HG02885 (cell line): ENCODE data around the gene KRTAP19-1.
"Not testable (repeated sequence)": the region's sequence is repeated elsewhere in the genome, so short reads cannot be mapped to it uniquely, and the experiment has no call there.

Source experiments
- ATAC-seq: cut with Tn5 transposase; IDR thresholded peaks from one replicate; pipeline ENCODE4 v1.9.1; 2021; ENCODE audit warnings: mild to moderate bottlenecking; ENCODE audit not compliant: unreplicated experiment, poor library complexity

Gene KRTAP19-1

DNA sequence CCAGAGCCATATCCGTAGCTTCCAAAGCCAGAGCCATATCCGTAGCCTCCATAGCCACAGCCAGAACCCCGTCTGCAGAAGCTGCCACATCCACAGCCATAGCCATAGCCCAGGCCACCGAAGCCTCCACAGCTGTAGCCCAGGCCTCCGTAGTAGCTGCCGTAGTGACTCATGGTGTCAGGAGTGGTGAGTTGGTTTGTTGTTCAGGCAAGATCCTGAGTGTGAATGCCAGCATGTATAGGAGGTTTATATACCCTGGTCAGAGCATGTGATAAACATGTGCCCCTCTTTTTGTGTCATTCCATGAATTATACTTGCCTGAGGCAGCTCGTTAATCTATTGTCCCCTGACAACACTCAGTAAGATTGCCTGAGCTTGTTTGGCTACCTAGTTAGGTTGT is at the start of gene KRTAP19-1:
TSS of gene KRTAP19-1 (minus strand) at position 223 of the 400 bp plus-strand sequence. CDS start at position 173, 50 bp downstream.
- no peak for ATAC-seq

DNA sequence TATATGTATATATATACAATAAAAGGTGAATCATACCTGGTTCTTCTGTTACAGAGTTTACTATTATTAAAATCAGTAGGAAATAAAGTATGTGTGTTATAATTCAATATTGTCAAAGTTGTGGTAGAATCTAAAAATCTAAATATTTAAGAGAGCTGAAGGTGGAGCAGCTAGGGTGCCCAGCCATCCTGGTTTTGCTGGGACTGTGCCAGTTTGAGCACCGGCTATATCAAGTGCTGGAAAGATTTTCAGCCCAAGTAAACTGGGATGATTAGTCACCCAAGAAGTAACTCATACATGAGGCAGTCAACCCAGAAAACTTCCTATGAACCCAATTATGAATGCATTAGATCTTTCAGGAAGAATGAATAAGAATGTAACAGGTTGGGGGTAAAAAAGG is 38.7 kb upstream of the KRTAP19-1 start:
- ATAC-seq = no peak

GRCh38 chr21:30515681-30516080 is 35.5 kb upstream of the KRTAP19-1 start:
- no peak for ATAC-seq

DNA sequence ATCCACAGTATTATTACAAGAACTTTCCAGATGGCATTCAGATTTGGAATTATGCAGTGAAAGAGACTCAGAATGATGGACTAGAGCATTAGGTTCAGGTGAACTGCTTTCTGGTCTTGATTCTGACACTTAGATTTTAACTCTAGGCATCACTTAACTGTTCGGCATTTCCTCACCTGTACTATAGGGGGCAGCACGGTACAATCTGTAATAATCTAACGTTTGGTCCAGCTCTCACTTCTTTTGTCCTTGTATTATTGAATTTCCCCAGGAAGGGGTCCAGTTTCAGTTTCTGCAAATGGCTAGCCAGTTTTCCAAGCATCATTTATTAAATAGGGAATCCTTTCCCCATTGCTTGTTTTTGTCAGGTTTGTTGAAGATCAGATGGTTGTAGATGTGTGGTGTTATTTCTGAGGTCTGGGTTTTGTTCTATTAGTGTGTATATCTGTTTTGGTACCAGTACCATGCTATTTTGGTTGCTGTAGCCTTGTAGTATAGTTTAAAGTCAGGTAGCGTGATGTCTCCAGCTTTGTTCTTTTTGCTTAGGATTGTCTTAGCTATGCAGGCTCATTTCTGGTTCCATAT is 25.5 kb upstream of the KRTAP19-1 start:
- ATAC-seq = not testable (repeated sequence)

- ATAC-seq = no peak
Measured at GRCh38 chr21:30502041-30502440, 21.9 kb upstream of the KRTAP19-1 start, which contains the start of gene KRTAP19-5. Gene KRTAP19-5, minus strand, starts transcription at chr21:30502141. Its CDS starts 51 bp downstream, at chr21:30502090.

GRCh38 chr21:30497065-30497464 is 16.9 kb upstream of the KRTAP19-1 start, which contains the start of gene KRTAP19-4:
Gene KRTAP19-4, minus strand, starts transcription at chr21:30497165. Its CDS starts 55 bp downstream, at chr21:30497110.
- no peak for ATAC-seq

DNA sequence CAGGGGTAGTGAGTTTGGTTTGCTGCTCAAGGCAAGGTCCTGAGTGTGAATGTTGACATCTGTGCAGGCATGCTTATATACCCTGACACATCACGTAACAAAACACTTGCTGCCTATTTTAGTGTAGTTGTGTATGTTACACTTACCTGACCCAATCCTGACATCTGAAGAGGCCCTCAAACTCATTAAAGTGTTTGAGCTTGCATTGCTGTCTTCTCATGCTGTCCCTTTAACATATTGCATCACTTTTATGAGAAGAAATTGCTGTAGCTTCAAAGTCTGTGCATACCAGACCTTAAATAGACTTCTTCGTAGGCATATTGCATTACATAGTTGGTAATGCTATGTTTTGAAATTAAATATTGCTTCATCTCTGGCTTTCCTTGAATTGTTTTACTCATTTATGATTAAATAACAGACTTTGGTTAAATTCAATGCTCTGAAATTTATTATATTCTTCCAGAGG is 11.8 kb upstream of the KRTAP19-1 start, which contains the start of gene KRTAP19-3:
TSS of gene KRTAP19-3 (minus strand) at position 51 of the 466 bp plus-strand sequence. CDS start 56 bp downstream, outside the sequence.
- no peak for ATAC-seq

DNA sequence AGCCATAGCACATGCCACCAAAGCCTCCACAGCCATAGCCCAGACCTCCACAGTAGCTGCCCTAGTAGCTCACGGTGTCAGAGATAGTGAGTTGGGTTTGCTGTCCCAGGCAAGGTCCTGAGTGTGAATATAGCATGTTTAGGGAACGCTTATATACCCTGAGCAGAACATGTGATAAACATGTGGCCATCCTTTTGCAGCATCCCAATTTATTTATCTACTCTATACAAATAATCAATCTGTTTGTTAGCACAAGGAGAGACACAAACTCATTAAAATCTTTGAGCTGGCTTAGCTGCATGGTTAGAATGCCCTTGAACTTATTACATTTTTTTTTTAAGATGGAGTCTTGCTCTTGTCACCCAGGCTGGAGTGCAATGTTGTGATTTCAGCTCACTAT is 7.2 kb upstream of the KRTAP19-1 start, which contains the start of gene KRTAP19-2:
TSS of gene KRTAP19-2 (minus strand) at position 101 of the 400 bp plus-strand sequence. CDS start at position 13, 88 bp downstream.
- no peak for ATAC-seq

GRCh38 chr21:30486180-30486579 is 6.0 kb upstream of the KRTAP19-1 start:
- ATAC-seq = no peak

DNA sequence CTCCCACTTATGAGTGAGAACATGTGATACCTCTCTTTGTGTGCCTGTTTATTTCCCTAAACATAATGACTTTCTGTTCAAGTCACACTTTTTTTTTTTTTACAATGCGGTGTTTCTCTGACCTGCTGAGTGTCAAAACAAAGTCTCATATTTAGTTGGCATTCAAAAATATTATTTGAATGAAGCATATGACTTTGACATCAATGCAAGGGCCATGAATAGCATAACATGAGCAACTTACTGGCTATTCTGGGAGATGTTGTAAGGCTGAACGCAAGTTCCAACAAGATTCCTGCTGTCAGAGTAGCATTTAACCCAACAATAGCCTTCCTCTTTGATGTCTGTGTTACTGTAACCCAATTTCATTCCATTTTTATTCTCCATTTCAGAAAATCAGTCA is 2.0 kb upstream of the KRTAP19-1 start:
- ATAC-seq = no peak

GRCh38 chr21:30479259-30479658 is 908 bp downstream of the KRTAP19-1 start:
- ATAC-seq = no peak

- no peak for ATAC-seq
Measured at GRCh38 chr21:30478004-30478403, 2.2 kb downstream of the KRTAP19-1 start.

- ATAC-seq = no peak
Measured at GRCh38 chr21:30468900-30469714, 11.1 kb downstream of the KRTAP19-1 start.

DNA sequence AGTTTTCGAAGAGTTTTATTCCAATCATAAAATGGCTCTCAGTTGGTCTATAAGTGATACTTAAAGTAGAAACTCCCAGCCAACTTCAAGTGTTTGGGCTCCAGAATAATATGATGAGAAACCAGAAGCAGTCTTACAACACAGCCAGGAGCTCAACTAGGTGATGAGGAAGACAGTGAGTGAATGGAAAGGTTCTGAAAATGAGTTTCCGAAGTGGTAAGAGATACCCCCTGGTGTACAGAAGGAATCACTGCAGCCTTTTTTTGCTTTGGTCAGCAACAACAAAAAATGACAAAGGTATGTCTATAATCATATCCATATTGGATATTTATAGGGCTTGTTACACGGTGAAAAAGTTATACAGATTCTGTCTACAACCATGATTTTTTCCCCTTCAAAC is 16.5 kb downstream of the KRTAP19-1 start:
- no peak for ATAC-seq

DNA sequence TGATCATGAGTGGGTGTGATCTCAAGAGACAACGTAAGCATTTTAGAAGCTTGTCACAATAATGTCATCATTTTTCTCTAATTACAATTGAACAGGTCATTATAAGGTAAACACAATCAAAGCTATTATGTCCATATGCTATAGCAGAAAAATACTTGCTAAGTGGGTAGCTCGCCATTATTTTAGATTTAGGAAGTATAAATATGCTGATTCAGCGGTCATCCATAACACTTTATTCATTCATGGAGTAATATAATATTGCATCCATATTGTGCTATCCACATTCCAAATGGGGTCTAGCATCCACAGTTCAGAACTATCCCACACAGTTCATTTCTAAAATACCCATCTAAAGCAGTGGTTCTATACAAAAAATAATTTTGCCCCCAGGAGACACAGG is 31.7 kb downstream of the KRTAP19-1 start:
- ATAC-seq = no peak

DNA sequence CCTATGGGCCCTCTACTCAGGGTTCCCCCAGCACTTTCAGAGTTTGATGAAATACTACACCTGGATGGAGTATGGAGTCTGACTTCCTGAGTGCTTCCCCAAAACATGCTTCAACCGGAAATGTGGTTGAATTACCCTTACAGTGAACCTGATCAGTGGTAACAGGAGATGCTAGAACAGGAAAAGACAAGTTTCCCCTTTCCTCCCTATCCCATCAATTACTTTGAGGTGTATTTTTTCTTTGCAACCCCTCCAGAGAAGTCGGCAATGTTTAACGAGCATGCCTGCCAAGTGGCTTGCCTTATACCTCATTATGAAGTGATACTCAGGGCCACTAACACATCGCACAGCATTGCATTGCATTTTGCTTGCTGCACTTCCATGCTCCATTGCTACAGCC is 33.1 kb downstream of the KRTAP19-1 start:
- no peak for ATAC-seq

GRCh38 chr21:30444204-30444603 is 36.0 kb downstream of the KRTAP19-1 start:
- no peak for ATAC-seq

DNA sequence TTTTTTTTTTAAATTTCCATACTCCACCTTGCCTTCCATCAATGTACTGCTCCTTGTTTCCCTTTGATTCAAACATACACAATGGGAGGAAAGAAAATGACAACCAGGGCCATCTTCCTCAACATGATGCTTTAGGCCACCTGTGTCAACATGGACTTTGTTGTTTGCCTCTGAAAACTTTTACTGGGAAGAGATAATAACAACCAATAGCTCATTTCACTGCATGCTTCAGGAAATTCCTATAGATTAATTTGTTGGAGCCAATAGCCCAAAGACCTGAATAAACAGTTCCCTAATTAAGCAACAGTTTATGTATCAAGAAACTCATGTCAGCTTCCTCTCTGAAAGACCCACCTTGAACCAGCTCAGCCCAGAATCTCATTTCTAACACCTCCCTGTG is 36.9 kb downstream of the KRTAP19-1 start:
- no peak for ATAC-seq

DNA sequence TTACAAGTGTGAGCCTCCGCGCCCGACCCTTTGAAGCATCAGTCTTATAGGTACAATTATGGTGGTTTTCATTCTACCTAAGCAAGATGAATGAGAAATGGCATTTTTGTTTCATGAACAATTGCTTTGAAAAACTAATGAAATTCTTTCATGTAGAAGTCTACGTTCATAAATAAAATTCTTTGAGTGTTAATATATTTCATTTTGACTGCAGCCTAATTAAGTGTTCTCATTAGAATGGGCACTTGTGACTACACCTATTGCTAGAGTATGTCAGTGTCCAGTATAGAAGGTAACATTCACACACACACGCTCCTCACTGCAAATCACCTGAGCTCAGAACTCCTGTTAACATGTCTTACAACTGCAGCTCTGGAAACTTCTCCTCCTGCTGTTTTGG is 40.2 kb downstream of the KRTAP19-1 start, which contains the start of gene KRTAP15-1:
TSS of gene KRTAP15-1 (plus strand) at position 301 of the 400 bp plus-strand sequence. CDS start at position 354, 53 bp downstream.
- no peak for ATAC-seq

DNA sequence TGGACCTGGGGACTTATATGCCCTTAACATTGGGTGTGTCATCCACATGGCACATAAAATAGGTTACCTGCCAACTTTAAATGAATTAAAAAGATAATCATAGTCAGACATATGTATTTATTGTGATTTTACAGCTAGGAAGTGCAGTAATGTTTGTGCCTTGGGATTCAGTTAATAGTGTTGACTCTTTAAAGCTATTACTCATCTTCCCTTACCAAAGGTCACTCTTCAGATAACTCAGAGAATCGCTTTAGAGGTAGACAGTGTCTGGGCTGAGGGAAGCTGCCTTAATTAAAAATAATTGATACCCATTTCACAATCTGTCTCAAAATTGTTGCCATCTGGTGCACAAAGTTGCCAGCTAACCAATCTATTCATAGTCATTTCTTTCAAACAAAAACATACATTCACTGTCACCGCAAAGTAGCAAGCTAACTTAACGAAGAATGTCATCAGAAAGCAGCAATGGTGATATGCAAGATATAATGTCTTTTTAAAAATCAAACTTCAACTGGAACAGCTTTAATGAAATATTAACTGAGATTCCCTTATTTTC is 43.1 kb downstream of the KRTAP19-1 start:
- no peak for ATAC-seq
